ENCODE data around the gene MORN5.
A peak's percentile ranks its signal among the peaks of the same experiment; 100 is the strongest.

DNA sequence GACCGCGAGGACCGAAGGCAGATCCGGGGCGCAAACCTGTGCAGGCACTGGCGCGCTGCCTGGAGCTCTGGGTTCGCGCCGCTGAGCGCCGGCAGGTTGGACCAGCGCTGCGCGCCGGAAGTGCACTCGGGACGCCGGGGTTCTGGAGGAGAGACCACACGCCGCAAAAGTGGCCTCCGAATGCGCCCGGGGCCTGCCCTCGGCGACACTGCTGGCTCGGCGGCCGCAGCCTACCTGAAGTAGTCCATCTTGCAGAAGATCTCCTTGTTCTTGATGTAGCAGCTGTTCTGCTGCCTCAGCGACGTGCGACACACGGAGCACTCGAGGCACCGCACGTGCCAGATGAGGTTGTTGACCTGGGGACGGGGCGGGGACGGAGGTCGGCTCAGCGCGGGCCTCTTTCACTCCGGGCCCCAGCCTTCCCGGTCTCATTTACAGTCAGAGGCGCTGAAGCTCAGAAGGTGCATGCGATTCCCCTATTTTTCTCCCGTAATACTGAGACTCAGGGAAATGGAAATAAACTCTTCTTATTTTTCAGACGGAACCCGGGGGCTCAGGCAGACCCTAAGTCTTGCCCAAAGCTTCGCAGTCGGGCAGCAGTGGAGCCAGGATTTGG lies 66.5 kb downstream of the MORN5 start:
- TF ChIP-seq, protein P1, sequence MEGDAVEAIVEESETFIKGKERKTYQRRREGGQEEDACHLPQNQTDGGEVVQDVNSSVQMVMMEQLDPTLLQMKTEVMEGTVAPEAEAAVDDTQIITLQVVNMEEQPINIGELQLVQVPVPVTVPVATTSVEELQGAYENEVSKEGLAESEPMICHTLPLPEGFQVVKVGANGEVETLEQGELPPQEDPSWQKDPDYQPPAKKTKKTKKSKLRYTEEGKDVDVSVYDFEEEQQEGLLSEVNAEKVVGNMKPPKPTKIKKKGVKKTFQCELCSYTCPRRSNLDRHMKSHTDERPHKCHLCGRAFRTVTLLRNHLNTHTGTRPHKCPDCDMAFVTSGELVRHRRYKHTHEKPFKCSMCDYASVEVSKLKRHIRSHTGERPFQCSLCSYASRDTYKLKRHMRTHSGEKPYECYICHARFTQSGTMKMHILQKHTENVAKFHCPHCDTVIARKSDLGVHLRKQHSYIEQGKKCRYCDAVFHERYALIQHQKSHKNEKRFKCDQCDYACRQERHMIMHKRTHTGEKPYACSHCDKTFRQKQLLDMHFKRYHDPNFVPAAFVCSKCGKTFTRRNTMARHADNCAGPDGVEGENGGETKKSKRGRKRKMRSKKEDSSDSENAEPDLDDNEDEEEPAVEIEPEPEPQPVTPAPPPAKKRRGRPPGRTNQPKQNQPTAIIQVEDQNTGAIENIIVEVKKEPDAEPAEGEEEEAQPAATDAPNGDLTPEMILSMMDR (conservative IDR thresholded peaks at IDR 0.05; ENCODE audit: low read depth in 2 of 2) = no peak
- TF ChIP-seq EZH2phosphoT487 (IDR thresholded peaks at IDR 0.05; ENCODE audit: unreplicated experiment) (peak; percentile 68), POLR2AphosphoS5 (IDR thresholded peaks at IDR 0.05; ENCODE audit: low read depth) (no peak), JUNB (IDR thresholded peaks at IDR 0.05; ENCODE audit: unreplicated experiment) (no peak), EZH2 (IDR thresholded peaks at IDR 0.05; ENCODE audit: low read depth, unreplicated experiment) (peak; percentile 98)
- TF ChIP-seq, protein P2, sequence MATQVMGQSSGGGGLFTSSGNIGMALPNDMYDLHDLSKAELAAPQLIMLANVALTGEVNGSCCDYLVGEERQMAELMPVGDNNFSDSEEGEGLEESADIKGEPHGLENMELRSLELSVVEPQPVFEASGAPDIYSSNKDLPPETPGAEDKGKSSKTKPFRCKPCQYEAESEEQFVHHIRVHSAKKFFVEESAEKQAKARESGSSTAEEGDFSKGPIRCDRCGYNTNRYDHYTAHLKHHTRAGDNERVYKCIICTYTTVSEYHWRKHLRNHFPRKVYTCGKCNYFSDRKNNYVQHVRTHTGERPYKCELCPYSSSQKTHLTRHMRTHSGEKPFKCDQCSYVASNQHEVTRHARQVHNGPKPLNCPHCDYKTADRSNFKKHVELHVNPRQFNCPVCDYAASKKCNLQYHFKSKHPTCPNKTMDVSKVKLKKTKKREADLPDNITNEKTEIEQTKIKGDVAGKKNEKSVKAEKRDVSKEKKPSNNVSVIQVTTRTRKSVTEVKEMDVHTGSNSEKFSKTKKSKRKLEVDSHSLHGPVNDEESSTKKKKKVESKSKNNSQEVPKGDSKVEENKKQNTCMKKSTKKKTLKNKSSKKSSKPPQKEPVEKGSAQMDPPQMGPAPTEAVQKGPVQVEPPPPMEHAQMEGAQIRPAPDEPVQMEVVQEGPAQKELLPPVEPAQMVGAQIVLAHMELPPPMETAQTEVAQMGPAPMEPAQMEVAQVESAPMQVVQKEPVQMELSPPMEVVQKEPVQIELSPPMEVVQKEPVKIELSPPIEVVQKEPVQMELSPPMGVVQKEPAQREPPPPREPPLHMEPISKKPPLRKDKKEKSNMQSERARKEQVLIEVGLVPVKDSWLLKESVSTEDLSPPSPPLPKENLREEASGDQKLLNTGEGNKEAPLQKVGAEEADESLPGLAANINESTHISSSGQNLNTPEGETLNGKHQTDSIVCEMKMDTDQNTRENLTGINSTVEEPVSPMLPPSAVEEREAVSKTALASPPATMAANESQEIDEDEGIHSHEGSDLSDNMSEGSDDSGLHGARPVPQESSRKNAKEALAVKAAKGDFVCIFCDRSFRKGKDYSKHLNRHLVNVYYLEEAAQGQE (IDR thresholded peaks at IDR 0.05; ENCODE audit: unreplicated experiment) = no peak
